ENCODE measurements around the gene CNTN5.
"Not testable (repeated sequence)": the region's sequence is repeated elsewhere in the genome, so short reads cannot be mapped to it uniquely, and the experiment has no call there.

The CNTN5 gene

DNA sequence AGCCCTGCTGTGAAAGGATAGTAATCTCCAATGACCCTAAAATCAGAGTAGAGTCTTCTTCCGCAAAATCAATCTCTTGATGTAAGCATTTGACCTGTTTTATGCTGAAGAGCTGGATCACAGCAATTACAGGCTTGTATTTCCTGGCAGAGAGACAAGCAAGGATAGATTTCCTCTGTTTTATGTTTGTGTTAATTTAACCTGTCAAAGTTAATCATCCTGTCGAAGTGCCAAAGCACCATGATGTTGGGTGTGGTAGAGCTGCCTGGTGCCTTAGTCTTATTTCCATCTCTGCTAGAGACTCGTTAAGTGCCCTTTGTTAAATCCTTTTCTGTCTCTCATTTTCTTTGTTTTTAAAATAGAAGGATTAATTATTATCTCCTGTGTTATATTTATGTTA, 248.1 kb downstream of the CNTN5 start:
- DNase-seq (ENCODE audit: low read depth in 4 of 4, low spot score in 1 of 4): no peak

DNA sequence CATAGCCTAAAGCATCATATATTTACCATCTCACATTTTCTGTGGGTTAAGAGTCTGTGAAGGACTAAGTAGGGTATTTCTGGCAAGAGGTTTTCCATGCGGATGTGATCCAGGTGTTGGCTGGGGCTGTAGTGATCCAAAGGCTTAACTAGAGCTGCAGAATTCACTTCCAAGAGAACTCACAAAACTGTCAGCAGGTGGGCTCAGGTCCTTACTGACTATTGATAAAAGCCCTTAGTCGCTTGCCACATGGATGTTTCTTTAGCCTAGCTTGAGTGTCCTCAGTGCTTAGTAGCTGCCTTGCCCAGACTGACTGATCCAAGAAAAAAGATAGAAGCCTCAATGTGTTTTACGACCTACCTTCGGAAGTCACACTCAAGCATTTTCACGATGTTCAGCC, 250.8 kb downstream of the CNTN5 start:
- DNase-seq (ENCODE audit: low read depth in 4 of 4, low spot score in 1 of 4): no peak

DNA sequence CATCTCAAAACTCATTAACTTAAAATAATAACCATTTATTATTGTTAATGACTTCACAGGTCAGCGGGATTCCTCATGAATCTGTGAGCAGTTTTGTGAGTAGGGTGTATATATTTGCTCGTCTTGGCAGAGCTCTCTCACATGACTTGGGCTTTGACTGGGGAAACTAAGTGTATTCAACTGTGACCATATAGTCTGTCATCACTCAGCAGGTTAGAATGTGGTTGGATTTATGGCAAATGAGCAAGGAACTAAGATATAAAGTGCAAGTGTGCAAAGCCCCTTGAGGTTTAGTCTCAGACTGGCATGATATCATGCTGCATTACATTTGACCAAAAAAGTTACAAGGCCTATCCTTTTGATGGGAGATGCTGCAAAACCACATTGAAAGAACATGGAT, 254.8 kb downstream of the CNTN5 start:
- DNase-seq (ENCODE audit: low read depth in 4 of 4, low spot score in 1 of 4): no peak

DNA sequence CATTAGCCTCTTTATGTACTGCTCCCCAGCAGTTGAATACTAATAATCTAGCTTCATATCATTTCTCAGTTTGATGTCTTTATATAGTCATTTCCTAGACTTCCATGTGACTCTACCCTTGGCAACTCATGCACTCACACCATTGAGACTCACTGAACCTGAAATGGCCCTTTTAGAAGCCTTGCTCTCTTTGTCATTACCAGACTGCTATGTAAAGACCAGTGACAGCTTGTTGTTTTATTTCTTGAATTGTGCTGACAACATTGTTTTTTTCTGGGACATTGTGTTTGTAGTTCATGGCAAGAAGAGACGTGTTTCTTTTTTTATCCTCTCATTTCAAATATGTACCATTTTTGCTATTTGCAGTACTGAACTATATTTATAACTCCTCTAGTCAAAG, 256.5 kb downstream of the CNTN5 start:
- DNase-seq (ENCODE audit: low read depth in 4 of 4, low spot score in 1 of 4): no peak

DNA sequence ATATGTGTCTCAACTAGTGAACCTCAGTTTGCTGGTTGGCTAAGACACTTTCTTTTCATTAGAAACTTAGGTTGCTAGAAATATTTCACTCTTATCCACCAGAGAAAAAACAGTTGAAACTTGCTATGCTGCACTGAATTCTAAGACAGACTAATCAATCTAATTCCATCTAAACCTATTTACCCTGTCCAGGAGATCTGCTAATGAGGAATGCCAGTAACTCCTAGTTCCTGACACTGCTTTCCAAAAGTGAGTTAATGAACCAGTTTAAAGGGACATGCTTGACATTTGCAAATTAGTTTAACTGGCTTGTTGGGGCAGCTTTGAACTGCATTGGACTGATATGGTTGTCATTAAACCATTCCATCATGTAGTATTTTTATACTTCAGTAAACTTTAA, 258.5 kb downstream of the CNTN5 start:
- DNase-seq (ENCODE audit: low read depth in 4 of 4, low spot score in 1 of 4): no peak

DNA sequence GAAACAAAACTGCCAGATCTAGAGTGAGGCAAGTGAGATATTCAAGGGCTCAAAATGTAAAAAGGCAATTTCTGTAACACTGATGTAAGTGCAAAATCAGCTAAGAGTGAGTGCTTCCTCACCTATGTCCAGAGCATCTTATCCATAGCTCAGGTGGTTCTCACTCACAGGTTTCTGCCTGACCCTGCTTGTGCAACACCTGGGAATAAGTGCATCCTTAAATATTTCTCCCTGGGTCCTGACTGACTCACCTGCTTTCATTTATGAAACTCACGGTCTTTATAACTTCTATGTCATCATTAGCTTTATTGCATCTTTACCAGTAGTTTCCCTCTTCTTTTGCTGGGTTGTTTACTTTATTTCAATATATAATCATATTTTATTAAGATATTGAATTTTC, 260.6 kb downstream of the CNTN5 start:
- DNase-seq (ENCODE audit: low read depth in 4 of 4, low spot score in 1 of 4): no peak

DNA sequence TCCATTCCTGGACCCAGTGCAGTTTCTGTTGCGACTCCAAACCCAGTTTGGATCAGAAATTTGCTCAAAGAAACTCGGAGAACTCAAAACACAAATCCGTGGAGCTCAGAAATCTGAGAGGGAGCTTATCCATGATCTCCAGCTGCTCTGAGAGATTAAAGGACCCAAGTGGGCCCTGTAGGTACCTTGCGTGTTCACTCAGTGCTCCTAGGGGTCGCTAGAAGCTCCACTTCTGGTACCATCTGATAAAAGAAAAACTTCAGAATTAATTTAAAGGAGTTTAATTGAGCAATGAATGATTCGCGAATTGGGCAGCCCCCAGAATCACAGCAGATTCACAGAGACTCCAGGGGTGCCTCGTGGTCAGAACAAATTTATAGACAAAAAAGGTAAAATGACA, 277.2 kb downstream of the CNTN5 start:
- DNase-seq (ENCODE audit: low read depth in 4 of 4, low spot score in 1 of 4): not testable (repeated sequence)

DNA sequence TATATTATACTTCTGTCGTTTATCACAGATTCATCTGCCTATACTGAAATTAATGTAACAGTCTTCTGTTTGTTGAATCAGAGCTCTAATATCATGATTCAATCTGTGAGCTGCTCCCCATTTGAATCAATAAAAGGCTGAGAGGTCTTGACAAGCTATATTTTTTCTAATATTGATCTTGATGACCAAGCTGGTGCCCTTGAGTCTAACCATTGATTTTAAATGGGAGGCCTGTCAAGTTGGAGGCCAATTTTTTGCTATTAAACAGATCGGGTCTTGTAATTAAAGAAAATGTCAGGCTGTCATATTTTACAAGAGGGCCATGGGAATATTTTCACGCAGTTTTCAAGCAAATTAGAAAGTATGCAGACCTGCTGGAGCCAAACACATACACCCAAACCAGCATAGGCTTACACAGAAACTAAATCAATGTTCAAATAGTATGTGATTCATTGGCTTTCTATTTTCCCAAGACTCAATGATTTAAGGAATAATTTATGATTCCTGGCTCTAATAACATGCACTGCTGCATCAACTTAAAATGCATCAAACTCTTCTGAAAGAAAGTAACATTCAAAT, 286.9 kb downstream of the CNTN5 start:
- DNase-seq (ENCODE audit: low read depth in 4 of 4, low spot score in 1 of 4): no peak

DNA sequence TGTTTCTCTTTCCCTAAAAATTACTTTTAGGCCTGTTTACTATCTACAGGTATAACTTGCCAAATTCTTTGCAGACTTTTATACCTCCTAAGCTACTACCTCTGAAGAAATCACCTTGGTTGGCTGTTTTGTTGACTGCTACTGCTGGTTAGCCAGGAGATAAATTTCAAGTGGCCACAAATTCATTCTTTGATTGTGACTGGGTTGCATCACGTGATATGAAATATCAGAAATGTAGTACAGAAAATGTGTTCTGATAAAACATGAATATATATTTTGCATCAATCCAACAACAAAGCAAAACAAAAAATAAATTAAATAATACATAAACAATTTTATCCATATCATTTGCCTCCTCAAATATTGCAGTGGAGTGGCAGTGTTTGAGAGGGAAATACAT, 291.1 kb downstream of the CNTN5 start:
- no peak for DNase-seq (ENCODE audit: low read depth in 4 of 4, low spot score in 1 of 4)

DNA sequence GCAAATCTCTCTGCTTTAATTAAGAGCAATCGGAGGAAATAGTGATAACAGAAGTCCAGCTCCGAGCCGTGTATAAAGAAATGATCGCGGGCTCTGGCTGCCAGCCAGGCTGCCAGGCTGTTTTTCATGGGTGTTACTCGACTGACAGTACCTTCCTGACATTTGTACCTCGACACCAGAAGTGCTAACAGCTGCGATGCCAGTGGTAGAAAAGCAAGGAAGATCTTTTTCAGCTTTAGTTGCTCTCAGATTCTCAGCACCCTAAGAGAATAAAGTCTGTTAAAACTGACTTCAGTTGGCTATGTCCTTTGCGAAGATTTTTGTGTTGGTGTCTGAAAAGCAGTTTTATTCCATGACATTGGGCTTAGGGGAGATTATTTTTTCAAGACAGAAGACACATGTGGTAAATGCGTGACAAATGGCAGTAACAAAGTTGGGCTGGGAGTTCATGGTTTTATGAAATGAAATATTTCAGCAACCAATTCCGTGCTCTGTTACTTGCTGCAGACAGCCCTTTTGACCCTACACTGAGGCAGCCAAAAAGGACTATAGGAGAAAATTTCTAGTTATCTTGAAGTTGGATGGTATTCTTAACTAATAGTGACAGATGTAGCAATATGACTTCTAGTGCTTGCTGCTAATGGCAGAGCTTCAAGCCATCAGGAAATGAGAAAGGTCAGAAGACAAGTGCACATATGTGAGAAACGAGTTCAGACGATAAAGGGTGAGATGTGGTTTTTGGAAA, 296.2 kb downstream of the CNTN5 start:
- DNase-seq (ENCODE audit: low read depth in 4 of 4, low spot score in 1 of 4): no peak

DNA sequence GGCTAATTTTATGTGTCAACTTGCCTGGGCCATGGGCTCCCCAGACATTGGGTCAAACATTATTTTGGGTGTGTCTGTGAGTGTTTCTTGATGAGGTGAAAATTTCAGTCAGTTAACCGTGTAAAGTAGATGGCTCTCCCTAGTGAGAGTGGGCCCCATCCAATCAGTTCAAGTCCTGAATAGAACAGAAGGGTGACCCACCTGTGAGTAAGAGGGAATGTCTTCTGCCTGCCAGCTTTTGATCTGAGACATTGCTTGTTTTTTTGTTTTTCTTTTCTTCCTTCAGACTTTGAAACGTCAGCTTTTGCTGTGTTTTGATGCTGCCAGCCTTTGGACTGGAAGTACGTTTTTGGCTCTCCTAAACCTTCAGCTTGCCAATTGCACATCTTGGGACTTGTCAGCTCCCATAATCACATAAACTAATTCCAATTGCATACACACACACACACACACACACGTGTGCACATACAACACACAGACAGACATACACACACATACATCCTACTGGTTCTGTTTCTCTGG, 300.1 kb downstream of the CNTN5 start:
- no peak for DNase-seq (ENCODE audit: low read depth in 4 of 4, low spot score in 1 of 4)

DNA sequence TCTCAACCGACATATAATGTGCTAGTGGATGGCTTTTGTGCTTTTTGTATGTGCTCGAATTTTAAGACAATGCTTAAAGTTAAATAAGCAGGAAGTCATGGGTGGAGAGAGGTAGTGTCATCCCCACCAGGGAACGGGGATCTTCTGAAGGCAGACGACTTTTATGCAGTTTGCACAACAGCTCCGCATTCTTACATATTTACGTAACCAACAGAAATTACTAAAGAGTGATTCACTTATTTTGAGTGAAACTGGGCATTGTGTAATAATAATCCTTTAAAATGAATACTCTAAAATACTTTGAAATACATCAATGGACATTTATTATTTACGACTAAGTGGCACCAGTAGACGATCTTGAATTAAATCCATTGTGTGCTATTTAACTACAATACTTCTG, 305.1 kb downstream of the CNTN5 start:
- no peak for DNase-seq (ENCODE audit: low read depth in 4 of 4, low spot score in 1 of 4)

DNA sequence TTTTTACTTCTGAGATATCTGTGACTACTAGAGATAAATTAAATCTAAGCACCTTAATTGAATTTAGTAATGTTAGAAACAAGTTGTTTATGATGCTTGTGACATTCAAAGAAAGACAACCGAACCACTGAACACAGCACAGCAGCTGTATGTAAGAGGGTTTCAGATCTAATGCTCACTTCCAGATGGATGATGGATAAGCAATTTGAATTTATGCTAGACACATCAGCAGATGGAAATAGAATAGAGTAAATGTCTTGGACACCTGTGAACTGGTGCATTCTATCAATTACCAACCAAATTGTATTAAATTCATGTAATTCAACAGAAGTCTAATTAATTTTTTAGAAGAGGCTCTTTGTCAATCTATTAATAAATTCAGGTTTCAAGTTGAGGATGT, 306.3 kb downstream of the CNTN5 start:
- DNase-seq (ENCODE audit: low read depth in 4 of 4, low spot score in 1 of 4): no peak

DNA sequence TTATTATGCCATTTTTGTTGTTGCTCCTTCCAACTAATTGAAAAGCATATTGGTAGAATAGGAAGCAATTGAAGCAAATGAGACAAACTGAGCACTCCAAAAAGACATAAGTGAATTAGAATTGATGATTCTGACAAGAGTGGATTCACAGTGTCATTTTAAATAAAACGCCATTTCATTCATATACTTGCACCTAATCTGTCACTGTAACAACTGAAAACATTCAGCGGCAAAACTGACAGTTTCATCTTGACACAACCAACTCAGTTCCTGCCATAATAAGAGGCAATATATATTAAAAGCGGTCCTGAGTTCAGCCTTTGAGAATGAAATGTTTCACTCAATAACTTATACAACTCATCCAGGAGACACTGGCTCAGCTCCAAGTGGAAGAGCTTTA, 306.8 kb downstream of the CNTN5 start:
- DNase-seq (ENCODE audit: low read depth in 4 of 4, low spot score in 1 of 4): no peak

DNA sequence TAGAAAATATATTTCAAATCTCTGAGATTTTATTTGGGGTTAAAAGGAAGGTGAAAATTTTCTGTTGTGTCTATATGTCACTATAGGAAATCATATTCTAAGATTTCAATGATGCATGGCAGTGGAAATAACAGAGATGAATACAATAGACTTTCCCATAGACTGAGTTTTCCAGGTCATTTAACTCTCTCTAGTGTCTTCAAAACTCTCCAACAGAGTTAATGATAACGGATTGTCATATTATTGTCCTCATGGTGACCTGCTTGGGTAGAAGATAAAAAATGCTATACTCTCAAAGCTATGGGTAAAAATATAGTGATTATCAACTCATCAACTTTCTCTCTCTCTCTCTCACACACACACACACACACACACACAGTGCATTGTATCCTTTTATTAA, 312.9 kb downstream of the CNTN5 start:
- DNase-seq (ENCODE audit: low read depth in 4 of 4, low spot score in 1 of 4): no peak

DNA sequence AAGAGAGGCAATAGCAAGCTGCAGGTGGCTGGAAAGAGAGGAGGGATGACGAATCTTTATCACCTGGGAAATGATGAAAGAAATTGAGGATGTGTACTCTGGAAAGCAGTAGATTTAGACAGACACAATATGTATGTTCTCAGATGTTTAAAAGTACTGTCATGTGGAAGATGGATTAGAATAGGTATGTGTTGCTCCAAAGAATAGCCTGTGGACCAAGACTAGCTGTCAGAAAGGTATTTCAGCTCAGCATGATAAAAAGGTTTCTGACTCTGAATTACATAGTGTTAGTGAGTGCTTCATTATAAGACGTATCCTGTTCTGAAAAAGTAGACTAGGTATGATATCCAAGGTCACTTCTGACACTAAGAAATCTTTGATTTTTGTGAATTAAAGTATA, 322.4 kb downstream of the CNTN5 start:
- no peak for DNase-seq (ENCODE audit: low read depth in 4 of 4, low spot score in 1 of 4)

DNA sequence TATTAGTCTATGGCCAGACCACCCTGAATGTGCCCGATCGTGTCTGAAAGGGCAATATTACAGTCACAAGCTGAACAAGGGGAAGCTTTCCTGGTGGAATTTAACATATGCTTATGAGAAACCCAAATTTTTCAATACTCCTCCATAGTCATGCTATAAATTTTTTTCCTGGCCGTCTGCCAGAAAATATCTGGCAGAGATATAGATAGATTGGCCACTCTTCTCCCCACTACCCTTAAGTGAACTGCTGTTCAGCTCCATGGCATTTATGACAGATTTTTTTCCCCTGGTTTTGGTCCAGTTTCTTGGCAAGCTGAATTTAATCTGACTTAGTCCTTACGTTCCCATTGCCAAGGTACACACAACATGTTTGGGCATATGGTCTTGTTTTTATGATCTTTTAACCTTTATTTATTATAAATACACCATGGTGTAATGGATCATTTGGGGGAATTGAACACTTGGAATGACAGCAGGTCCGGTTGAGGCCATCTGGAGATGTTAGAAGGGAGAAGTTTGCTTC, 328.5 kb downstream of the CNTN5 start:
- DNase-seq (ENCODE audit: low read depth in 4 of 4, low spot score in 1 of 4): no peak

DNA sequence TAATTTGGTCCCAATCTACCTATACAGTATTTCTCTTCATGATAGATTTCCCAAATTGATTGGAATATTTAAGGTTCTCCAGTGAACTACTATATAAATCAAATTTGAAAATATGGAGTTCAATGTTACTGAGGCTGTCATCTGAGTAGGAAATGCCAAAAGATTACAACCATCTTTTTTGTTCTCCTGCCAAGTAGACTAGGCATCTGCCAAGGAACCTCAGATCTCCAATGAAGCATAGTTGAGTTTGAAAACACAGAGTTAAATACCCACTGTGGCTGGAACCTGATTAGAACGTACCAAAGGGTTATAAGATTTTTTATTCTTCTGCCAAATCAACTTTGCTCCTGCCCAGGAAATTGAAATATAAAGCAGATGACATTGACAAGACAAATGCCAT, 330.9 kb downstream of the CNTN5 start:
- no peak for DNase-seq (ENCODE audit: low read depth in 4 of 4, low spot score in 1 of 4)

DNA sequence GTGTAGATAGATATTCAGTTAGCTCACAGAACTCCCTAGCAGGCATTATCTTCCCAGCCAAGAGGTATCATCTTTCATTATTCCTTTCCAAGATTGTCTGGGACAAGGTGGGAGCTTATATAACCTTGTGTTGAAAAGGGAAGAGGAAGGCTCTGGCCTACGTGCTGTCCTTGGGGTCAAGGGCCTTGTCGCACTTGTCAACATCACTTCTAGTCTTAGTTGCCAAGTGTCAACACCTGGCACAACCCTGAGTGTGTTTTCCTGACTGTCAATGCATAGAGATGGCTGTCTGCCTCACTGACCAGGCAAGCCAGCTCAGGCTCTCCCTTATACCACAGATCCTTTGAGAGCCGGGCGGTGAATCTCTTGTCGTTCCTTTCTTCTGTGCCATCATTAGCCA, 331.9 kb downstream of the CNTN5 start:
- DNase-seq (ENCODE audit: low read depth in 4 of 4, low spot score in 1 of 4): no peak

DNA sequence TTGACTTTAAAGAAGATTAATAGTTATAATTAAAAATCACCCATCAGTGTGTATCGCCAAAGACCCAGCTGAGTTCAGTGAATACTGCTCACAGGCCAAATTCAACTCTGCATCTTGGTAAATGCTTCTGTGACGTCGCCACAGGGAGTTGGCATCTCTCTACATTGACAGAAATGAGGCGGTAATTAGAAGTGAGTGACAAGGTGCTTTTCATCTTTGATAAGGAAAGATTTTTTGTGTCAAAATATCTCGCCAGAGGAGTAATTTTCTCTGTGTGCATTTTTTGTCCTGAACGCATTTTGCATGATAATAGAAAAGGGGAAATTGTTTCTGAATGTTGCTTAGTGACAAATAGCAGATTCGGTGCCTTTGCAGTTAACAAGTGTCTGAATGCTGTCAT, 345.8 kb downstream of the CNTN5 start:
- no peak for DNase-seq (ENCODE audit: low read depth in 4 of 4, low spot score in 1 of 4)

DNA sequence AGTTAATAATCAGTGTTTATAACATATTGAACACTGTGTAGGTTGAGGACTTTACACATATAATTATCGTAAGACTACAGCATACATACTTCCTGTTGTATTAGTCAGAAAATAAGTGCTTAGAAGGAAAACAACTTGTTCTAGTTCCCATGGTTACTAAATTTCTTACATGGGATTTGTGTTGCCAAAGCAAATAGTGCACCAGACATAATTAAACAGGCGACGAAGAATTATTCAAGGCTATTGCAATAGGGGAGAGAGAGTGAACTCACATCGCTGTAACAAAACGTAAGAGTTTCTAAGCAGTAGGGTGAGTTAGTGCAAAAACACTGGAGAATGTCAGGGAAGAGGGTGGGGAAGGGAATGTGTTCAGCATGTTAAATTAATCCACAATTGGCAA, 347.8 kb downstream of the CNTN5 start:
- no peak for DNase-seq (ENCODE audit: low read depth in 4 of 4, low spot score in 1 of 4)

DNA sequence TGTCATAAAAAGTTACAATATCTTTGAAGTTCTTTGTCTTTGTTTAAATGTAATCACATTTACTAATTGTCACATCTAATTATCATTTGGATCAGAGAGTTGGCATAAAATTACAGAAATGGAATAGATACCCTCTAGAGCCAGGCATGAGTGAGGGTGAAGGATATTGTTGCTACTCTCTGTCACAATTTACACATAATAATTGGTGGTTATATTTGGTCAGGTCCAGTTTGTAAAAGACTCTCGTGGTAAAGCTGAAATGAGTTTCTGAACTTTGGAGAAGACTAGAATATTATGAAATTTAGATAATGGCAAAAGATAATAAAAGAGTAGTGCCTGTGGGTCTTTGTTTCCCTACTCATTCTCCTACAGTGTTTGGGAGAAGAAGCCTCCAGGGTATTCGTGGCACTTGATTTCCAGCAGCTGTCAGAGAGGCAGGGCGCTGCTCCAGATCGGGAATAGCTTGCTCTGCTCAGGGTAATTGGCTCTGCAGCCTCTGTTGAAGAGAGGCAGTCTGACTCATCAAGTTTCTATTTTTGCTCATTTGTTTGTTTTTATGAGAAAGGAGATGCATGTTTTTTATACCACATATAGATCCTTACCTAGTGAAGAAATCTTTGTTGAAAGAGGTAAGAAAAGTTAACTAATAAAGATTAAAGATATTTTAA, 349.9 kb downstream of the CNTN5 start:
- no peak for DNase-seq (ENCODE audit: low read depth in 4 of 4, low spot score in 1 of 4)

Measured in stimulated activated CD4-positive, alpha-beta T cell treated with anti-CD3 and anti-CD28 coated beads, Interleukin-1b, Interleukin-23, amount 100 ng/mL, for 24 hours (primary cell).